DMS153 treated with DMSO at 0.1 percent for 48 hours (cell line): Measurements from ENCODE around the gene SLC12A4.
"Not testable (repeated sequence)": the region's sequence is repeated elsewhere in the genome, so short reads cannot be mapped to it uniquely, and the experiment has no call there.

Experiments used
- DNase-seq: peaks from one replicate; lab custom pipeline; 2025; ENCODE audit not compliant: unreplicated experiment; lab: John Stamatoyannopoulos, UW

SLC12A4 gene

GRCh38 chr16:67928561-67929364 is 39.7 kb downstream of the SLC12A4 start:
- peak; percentile 70 for DNase-seq

GRCh38 chr16:67928147-67928546 is 40.3 kb downstream of the SLC12A4 start:
- DNase-seq: no peak

DNA sequence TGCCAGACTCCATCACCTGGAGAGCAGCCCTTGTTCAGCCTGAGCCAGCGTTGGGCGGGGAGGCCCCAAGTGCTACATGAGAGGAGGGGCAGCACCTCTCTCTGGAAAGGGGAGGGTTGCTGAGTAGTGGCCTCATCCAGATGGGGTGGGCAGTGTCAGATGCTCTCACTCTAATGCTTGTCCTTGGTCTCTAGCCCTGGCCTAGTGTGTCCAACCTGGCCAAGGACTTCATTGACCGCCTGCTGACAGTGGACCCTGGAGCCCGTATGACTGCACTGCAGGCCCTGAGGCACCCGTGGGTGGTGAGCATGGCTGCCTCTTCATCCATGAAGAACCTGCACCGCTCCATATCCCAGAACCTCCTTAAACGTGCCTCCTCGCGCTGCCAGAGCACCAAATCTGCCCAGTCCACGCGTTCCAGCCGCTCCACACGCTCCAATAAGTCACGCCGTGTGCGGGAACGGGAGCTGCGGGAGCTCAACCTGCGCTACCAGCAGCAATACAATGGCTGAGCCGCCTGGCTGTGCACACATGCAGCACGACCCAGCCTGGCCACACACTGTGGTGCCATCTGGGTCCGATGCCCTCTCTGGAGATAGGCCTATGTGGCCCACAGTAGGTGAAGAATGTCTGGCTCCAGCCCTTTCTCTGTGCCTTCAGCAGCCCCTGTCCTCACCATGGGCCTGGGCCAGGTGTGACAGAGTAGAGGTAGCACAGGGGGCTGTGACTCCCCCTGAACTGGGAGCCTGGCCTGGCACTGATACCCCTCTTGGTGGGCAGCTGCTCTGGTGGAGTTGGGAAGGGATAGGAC is 41.1 kb downstream of the SLC12A4 start:
- DNase-seq: no peak

GRCh38 chr16:67926181-67926750 is 42.2 kb downstream of the SLC12A4 start:
- peak; percentile 96 for DNase-seq

DNA sequence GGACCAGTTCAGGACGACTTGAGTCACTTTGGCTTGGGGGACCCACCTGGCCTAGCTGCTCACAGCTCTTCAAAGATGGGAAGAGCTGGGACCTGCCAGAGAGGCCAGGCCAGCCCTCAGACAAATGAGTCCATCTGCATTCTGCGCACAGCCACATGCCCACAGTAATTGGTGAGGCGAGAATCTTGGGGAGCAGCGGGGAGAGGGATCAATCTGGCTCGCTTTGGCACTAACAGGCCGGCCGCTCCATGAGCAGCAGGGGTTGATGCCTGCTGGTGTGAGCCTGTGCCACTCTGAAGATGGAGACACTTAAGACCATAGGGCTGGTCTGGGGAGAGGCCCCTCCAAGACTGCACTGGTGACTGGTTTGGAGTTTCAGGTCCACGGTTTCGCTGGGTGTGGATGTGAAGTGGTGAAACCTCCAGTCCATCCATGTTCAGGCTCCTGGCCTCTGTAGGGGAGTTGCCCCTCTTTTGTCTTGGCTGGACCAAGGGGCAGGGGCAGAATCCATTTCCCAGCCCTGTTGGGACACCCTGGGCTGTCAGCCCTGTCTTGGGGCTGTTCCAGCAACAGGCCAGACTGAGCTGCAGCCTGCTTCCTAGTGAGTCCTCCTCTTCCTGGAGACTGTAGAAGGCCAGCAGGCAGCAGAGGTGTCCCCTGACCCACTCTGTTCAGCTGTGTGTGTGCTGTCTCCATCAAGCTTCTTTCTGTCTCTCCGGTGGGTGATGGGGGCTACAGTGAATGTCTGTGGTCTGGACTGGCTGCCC is 44.1 kb downstream of the SLC12A4 start:
- DNase-seq: no peak

DNA sequence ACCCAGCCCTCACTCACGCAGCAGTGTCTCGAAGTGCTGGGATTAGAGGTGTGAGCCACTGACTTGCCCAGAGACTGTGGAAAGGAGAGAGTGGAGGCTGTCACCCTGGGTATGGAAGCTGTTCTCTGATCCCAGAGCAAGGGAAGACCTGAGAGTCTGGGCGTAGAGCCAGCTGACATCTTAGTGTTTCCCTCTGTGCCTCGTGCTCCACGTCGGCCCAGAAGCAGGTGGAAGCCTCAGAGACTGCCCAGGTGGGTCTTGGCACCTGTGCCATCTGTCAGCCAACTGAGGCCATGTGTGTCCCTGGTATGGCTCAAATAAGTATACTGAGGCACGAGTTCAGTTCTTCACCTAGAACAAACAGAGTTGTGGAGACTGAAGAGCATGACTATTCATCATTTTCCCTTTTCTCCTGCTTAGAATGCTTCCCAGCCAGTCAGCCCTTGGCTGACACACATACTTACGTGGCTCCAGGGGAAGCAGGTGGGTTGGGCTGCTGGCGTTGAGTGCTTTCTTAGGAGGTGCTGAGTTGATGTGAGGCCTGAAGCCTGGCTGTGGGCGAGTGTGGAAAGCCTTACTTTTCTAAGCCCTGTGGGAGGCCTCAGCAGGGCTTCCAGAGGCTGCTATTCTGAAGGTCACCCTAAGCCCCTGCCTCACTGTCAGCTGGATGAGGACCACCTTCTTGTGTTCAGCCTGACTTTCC is 44.9 kb downstream of the SLC12A4 start:
- DNase-seq: peak; percentile 45

- peak; percentile 79 for DNase-seq
These were observed 45.7 kb downstream of the SLC12A4 start for GRCh38 chr16:67922740-67923139.

- no peak for DNase-seq
These were observed 46.2 kb downstream of the SLC12A4 start for GRCh38 chr16:67922221-67922620.

DNA sequence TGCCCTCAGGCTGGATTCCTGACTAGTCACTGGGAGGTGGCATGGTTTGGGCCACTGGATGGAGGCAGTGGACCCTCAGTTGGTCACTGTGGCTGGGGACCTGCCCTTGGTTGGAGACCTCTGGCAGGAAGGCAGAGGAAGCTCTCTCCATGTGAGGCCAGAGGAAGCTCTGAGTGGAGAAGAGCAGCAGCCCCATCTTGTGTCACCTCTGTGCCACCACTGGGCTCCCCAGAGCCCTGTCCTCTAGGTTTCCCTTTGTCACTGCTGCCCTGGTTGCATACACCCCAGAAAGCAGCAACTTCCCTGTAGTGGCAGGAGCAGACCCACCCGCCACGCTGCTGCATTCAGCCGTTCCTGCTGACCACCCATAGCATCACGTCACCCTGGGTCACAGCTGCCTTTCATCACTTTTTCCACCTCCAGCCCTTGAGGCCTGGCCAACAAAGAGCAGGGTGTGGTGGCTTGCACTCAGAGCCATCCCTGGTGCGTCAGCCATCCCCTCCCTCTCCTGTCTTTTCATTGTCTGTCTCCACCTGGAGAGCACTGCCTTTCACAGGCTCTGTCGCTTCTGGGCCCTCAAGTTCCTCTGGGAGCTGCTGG is 48.7 kb downstream of the SLC12A4 start:
- DNase-seq: peak; percentile 50

DNA sequence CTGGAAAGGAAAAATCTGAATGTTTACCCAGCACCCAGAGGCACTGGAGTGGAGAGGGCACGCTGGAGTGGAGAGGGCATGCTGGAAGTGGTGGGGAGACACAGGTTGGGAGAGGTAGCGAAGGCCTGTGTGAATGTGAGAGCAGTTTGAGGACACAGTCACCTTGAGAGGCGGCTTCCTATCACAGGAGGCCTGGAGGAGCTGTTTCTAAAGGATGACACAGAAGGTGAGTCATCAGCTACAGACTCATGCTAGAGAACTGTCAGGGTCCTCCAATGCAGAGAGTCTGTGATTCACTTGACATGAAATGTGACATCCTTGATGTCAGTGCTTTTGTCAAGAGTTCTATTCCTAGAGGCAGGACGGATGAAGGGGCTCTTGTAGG is 50.6 kb downstream of the SLC12A4 start:
- no peak for DNase-seq

- no peak for DNase-seq
These were observed 51.1 kb downstream of the SLC12A4 start for GRCh38 chr16:67917140-67917851.

DNA sequence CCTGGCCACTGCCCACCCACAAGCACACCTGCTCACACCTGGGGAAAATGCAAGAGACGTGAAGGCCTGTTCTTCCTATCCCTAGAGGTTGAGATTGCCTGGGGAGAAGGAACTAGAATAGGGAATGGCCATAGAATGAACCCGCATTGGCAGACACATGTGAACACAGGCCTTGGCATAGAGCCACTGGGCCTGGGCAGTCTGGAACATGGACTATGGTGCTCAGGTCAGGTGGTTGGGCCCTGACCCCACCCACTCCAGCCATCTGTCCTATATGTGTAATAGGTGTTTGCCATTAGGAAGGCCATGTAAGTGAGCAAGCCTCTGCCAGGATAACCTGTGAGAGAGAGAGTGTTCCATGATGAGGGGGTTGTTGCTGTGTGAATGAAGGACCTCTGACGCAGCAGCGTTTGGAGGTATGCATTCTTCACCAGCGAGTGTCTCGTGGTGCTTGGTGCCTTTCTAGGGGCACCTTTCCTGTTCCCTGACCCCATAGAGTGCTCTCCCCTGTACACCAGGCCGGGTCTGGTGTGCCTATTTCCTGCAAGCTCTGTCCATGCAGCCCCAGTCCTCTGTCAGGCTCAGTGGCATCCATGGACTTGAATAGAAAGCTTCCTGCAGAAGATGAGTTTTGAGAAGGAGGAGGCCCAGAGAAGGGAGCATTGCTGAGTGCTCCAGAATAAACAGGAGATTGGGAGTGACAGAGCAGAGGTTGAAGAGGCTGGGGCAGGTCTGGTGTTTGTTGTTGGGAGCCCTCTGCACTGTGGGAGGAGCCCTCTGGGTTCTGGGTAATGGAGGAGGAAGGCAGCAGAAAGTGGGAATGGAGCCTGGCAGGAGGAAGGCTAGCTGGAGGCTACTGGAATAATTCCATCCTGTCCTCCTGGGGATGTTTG is 52.4 kb downstream of the SLC12A4 start:
- no peak for DNase-seq

GRCh38 chr16:67915496-67915769 is 53.0 kb downstream of the SLC12A4 start:
- not testable (repeated sequence) for DNase-seq

GRCh38 chr16:67914758-67915495 is 53.5 kb downstream of the SLC12A4 start:
- DNase-seq: no peak

- DNase-seq: no peak
These were observed 58.3 kb downstream of the SLC12A4 start for GRCh38 chr16:67910158-67910557.

DNA sequence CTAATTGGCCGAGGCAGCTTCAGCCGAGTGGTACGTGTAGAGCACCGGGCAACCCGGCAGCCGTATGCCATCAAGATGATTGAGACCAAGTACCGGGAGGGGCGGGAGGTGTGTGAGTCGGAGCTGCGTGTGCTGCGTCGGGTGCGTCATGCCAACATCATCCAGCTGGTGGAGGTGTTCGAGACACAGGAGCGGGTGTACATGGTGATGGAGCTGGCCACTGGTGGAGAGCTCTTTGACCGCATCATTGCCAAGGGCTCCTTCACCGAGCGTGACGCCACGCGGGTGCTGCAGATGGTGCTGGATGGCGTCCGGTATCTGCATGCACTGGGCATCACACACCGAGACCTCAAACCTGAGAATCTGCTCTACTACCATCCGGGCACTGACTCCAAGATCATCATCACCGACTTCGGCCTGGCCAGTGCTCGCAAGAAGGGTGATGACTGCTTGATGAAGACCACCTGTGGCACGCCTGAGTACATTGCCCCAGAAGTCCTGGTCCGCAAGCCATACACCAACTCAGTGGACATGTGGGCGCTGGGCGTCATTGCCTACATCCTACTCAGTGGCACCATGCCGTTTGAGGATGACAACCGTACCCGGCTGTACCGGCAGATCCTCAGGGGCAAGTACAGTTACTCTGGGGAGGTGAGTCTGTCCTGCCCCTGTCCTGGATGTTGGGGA is 59.2 kb downstream of the SLC12A4 start:
- no peak for DNase-seq

DNA sequence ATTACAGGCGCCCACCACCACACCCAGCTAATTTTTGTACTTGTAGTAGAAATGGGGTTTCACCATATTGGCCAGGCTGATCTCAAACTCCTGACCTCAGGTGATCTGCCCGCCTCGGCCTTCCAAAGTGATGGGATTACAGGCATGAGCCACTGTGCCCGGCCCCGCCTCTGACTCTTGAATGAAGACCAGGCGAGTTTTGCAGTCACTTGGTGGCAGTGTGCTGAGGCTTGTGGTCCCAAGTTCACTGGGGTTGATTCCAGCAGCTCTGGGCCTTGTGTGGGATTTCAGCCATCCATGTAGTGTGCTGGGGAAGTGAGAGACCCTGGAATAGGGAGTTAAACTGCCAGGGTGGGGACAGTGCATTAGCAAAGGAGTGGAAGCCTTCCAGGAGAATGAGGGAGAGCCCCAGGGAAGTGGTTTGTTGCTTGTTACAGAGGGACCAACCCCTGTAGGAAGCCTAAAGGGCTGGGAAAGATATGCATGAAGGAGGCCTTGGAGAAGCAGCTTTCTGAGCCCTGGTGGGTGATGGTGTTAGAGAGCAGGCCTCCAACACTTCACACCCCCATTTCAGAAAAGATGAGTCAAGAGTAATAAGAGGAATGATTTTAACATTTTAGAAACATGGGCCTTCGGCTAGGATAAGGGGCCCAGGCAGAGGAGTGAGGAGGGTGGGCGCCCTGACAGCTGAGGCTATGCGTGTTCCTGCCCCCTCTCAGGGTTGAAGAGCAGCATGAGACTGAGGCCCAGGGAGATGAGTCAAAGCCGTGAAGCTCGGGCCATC is 60.8 kb downstream of the SLC12A4 start:
- no peak for DNase-seq
